Fibroblast of mammary gland (primary cell): ENCODE measurements around the gene SSTR5.

Experiments
- DNase-seq: peaks from one replicate; pipeline ENCODE4 v3.0.0-alpha.2; 2010; ENCODE audit warnings: low read depth
- H3K4me3 ChIP-seq: 2 replicates; pipeline ENCODE4 v1.5.1; 2011; ENCODE audit warnings: low read depth, mild to moderate bottlenecking, low read length, moderate library complexity; ENCODE audit not compliant: control insufficient read depth
- CTCF ChIP-seq: conservative IDR thresholded peaks from 2 replicates; pipeline ENCODE4 v1.5.1; 2011; ENCODE audit warnings: low read depth, low read length, inconsistent platforms; ENCODE audit not compliant: control insufficient read depth, insufficient read depth

Gene SSTR5

DNA sequence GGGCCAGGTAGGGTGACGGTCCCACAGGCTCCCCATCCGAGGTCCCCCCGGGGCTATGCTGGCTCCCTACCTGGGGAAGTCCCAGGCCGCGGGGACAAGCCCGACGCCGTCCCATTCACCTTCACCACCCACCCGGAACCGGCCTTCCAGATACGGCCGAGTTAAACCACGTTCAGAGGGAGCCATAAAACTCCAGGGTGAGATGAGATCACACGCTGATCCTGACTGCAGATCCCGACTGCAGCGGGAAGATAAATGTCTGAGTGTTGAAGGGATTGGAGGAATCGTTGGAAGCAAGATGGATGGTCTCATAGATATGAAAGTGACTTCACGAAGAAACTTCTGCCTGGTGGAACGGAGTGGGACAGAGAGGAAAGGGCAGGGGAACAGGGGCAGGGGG lies 37.1 kb downstream of the SSTR5 start:
- H3K4me3 ChIP-seq: no peak overlapping the region
- DNase-seq: no peak
- no peak for TF ChIP-seq CTCF

GRCh38 chr16:1112506-1113184 lies 40.1 kb downstream of the SSTR5 start:
- DNase-seq: no peak
- no peak for TF ChIP-seq CTCF
- no peak overlapping the region for H3K4me3 ChIP-seq

- no peak for TF ChIP-seq CTCF
- no peak overlapping the region for H3K4me3 ChIP-seq
- no peak for DNase-seq
Observed at GRCh38 chr16:1113489-1113888, 40.9 kb downstream of the SSTR5 start.

DNA sequence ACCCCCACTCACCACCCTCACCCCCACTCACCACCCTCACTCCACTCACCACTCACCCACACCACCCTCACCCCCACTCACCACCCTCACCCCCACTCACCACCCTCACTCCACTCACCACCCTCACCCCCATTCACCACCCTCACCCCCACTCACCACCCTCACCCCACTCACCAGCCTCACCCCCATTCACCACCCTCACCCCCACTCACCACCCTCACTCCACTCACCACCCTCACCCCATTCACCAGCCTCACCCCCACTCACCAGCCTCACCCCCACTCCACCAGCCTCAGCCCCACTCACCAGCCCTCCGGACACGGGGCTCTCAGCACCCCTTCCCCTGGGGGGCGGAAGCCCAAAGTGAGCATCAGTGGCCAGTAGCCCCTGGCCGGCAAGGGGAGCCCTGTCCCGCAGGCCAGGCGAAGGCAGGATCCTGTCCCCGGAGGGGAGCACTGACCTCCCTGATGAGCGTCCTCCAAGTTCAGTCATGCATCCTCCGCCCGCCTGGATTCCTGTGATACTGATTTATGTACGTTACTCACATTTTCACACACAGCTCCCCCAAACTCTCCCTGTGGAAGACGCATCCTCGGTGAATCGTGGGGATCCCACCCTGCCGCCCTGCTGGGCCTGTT lies 41.5 kb downstream of the SSTR5 start:
- H3K4me3 ChIP-seq: no peak overlapping the region
- TF ChIP-seq CTCF: no peak
- DNase-seq: no peak

- TF ChIP-seq CTCF: no peak
- DNase-seq: no peak
- H3K4me3 ChIP-seq: no peak overlapping the region
Observed at GRCh38 chr16:1116693-1117077, 44.1 kb downstream of the SSTR5 start.

DNA sequence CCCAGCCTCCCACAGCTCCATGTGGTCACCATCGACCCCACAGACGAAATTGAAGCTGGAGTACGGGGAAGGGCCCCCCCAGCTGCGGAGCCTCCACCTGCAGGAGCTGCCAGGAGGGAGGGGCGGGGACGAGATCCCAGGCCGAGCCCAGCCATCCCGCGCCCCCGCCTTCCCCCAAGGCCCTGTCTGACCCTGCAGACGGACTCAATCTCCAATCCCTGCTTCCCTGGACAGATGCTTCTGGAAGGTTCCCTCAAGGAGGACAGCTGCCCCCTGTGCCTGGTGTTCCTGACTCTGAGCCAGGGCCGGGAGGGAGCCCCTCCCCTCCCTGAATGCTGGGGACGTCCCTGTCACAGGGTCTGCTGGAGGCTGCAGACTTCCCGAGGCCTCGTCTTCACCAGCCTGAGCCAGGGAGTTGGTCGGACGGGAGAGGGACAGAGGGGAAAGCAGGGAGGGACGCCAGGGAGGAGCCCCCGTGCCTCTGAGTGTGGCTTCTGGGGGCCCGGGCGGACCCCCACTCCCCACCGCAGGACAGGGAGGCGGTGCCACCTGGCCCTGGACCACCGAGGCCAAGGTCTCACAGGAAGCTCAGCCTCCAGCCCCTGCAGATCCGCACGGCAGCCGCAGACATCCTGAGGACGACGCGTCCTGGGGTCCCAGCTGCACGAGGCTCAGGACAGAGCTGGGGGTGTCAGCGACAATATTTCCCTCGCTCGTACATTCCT lies 44.8 kb downstream of the SSTR5 start:
- no peak overlapping the region for H3K4me3 ChIP-seq
- no peak for DNase-seq
- no peak for TF ChIP-seq CTCF
